Astrocyte of the cerebellum (primary cell): ENCODE data around the gene MLANA.

ENCODE experiments used
- DNase-seq: peaks from one replicate; pipeline ENCODE4 v3.0.0-alpha.2; 2011; ENCODE audit warnings: low read depth
- H3K4me3 ChIP-seq: 2 replicates; pipeline ENCODE4 v1.5.1; 2011; ENCODE audit warnings: mild to moderate bottlenecking, low read depth, low read length, moderate library complexity
- in situ Hi-C: cut with HindIII; loops from 2 replicates; pipeline ENCODE4 v1.10.0; 2017; ENCODE audit warnings: low sequenced_read_pairs
- TF ChIP-seq, protein P1 (sequence below): IDR thresholded peaks from 2 replicates; pipeline ENCODE4 v1.5.1; 2012; ENCODE audit warnings: low read length, low read depth, moderate library complexity, mild to moderate bottlenecking; ENCODE audit errors: missing control alignments

The MLANA gene

GRCh38 chr9:5854063-5854790 lies 36.5 kb upstream of the MLANA start:
- no peak for DNase-seq
- H3K4me3 ChIP-seq: no peak overlapping the region
- TF ChIP-seq, protein P1, sequence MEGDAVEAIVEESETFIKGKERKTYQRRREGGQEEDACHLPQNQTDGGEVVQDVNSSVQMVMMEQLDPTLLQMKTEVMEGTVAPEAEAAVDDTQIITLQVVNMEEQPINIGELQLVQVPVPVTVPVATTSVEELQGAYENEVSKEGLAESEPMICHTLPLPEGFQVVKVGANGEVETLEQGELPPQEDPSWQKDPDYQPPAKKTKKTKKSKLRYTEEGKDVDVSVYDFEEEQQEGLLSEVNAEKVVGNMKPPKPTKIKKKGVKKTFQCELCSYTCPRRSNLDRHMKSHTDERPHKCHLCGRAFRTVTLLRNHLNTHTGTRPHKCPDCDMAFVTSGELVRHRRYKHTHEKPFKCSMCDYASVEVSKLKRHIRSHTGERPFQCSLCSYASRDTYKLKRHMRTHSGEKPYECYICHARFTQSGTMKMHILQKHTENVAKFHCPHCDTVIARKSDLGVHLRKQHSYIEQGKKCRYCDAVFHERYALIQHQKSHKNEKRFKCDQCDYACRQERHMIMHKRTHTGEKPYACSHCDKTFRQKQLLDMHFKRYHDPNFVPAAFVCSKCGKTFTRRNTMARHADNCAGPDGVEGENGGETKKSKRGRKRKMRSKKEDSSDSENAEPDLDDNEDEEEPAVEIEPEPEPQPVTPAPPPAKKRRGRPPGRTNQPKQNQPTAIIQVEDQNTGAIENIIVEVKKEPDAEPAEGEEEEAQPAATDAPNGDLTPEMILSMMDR: no peak
- in situ Hi-C loops: no loop called here

GRCh38 chr9:5857928-5858327 lies 32.8 kb upstream of the MLANA start:
- TF ChIP-seq, protein P1: no peak
- no peak for DNase-seq
- in situ Hi-C loops: no loop called here
- H3K4me3 ChIP-seq: no peak overlapping the region

DNA sequence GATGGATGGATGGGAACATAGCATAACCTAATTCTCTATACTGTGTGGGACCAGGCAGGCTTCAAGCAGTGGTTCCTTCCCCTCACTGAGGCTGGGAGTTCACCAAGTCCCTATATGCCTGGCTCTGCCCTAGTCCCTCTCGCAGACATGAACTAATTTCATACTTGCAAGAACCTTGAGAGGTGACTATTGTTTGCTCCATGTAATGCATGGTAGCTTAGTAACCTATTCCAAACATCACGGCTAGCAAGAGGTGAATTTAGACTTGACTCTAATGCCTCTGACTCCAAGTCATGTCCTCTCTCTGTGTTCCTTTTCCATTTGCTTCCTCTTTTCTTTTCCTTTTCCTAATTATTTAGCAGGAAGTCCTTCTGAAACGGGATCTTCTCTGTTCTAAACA lies 31.9 kb upstream of the MLANA start:
- in situ Hi-C loops: no loop called here
- no peak for DNase-seq
- H3K4me3 ChIP-seq: no peak overlapping the region
- TF ChIP-seq, protein P1: no peak

DNA sequence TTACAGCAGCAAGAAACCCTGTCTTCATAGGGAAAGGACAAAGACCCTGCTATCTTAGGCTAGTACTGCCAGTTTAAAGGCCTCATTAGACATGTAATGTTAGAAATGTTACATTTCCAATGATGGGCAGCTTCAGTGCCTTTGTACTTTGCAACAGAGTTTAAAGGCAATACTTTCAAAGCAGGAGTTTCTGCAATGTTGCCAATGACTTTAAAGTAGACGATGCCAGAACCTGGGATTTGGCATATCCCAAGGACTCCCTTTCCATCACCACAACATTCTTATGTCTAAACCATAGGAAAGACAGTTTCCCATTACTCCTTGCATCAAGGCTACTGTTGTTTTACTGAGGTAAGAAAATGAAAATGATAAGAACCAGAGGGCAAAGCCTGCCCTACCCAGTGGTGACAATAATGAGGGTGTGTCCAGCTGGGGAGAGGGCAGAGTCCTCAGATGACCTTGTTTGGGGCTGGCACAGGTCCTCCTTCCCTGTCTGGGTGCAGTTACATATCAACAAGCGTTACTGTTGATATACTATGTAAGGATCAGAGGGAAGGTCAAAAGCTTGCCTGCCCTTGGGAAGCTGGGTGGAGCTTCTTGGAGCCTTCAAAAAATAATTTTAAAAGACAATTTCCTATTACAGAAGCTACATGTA lies 27.5 kb upstream of the MLANA start:
- no peak overlapping the region for H3K4me3 ChIP-seq
- TF ChIP-seq, protein P1: no peak
- in situ Hi-C loops: no loop called here
- no peak for DNase-seq

GRCh38 chr9:5864446-5864845 lies 26.2 kb upstream of the MLANA start:
- TF ChIP-seq, protein P1: no peak
- DNase-seq: no peak
- H3K4me3 ChIP-seq: no peak overlapping the region
- in situ Hi-C loops: no loop called here

GRCh38 chr9:5866272-5866671 lies 24.4 kb upstream of the MLANA start:
- no peak overlapping the region for H3K4me3 ChIP-seq
- TF ChIP-seq, protein P1: no peak
- DNase-seq: no peak
- in situ Hi-C loops: no loop called here
